Panc1 (cell line): ENCODE results near the gene HHAT.

Experiments
- CTCF ChIP-seq: fragments of 450-650 bp; IDR thresholded peaks from 2 replicates; pipeline ENCODE4 v1.5.1; 2017; ENCODE audit warnings: mild to moderate bottlenecking
- POLR2AphosphoS5 ChIP-seq: IDR thresholded peaks from 2 replicates; pipeline ENCODE4 v1.6.1; 2012; ENCODE audit warnings: mild to moderate bottlenecking, low read depth, low read length, moderate library complexity
- REST ChIP-seq, 2 experiments: IDR thresholded peaks; 2 replicates each; pipeline ENCODE4 v1.6.1; 2011 to 2012; ENCODE audit warnings: low read depth in 2 of 2, control low read depth in 1 of 2, low read length in 1 of 2, mild to moderate bottlenecking in 1 of 2, moderate library complexity in 1 of 2; ENCODE audit not compliant: insufficient read depth in 1 of 2
- SIN3A ChIP-seq: IDR thresholded peaks from 2 replicates; pipeline ENCODE4 v1.6.1; 2012; ENCODE audit warnings: low read depth, mild to moderate bottlenecking, low read length, moderate library complexity, borderline replicate concordance; ENCODE audit not compliant: insufficient read depth
- TCF7L2 ChIP-seq: IDR thresholded peaks from 2 replicates; pipeline ENCODE4 v1.6.1; 2011; ENCODE audit warnings: mild to moderate bottlenecking, low read depth, low read length, inconsistent platforms

- TF ChIP-seq CTCF = no peak
- no peak for TF ChIP-seq POLR2AphosphoS5
- TF ChIP-seq REST (IDR thresholded peaks at IDR 0.05; ENCODE audit: insufficient read depth in 1 of 2, low read depth in 2 of 2, low read length in 1 of 2) = no peak
- TF ChIP-seq TCF7L2 = no peak
- TF ChIP-seq SIN3A = no peak
Measured at GRCh38 chr1:210551899-210552298, 223.2 kb downstream of the HHAT start.
